GM18951 (cell line): ENCODE measurements around the gene PPBP.

Experiments used
- POLR2A ChIP-seq: IDR thresholded peaks from 4 replicates; pipeline ENCODE4 v1.6.1; 2011; ENCODE audit warnings: mild to moderate bottlenecking; ENCODE audit not compliant: insufficient read length, insufficient read depth; ENCODE audit errors: extremely low read depth
- in situ Hi-C: fragments of 300-500 bp; cut with MboI; formaldehyde crosslinking; loops from one replicate; pipeline ENCODE4 v1.12.0; 2022; ENCODE audit warnings: low sequenced_read_pairs, mixed read lengths, inconsistent platforms; ENCODE audit not compliant: unreplicated experiment

The PPBP gene, protein sequence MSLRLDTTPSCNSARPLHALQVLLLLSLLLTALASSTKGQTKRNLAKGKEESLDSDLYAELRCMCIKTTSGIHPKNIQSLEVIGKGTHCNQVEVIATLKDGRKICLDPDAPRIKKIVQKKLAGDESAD

DNA sequence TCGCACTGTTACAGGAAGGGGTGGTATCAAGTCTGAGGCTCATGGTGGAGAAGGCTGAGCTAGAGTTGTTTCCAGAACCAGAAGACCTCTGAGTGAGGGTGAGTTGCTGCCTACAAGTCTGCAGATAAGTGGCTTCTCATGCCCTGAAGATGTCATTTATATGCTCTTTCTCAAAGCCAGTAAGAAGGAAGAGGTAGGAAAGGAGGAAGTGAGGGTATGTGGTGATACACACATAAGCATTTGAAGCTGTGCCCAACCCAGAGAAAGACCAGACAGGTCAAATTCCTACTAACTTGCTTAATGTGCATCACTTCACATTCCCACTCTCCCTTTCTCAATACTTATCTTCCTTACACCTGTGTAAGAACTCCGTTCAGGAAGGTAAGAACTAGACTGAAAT, at the start of gene PPBP:
Gene PPBP, minus strand, starts transcription at position 130 of the 400 bp plus-strand sequence. Its CDS starts 87 bp downstream, at position 43.
- in situ Hi-C loops, result no loop called here
- no peak for TF ChIP-seq POLR2A

- in situ Hi-C loops, result no loop called here
- TF ChIP-seq POLR2A, result no peak
Observed at GRCh38 chr4:74037076-74037955, 49.3 kb upstream of the PPBP start.

DNA sequence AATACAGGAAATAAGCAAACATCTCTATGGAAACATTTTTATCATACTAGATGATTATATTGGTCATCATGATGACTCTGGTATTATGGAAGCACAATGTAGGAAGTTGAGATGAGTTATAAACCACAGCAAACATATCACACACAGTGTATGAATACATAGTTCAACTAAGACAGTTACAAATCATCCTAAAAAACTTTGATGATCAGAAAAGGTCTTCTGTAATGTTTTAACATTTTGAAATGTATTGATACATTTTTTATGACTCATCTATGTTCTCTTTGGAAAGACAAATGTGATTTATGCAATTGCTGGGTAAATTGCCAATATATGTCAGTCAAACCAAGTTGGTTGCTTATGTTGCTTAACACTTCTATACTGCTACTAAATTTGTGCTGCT, 45.7 kb upstream of the PPBP start:
- in situ Hi-C loops, result no loop called here
- TF ChIP-seq POLR2A, result no peak

DNA sequence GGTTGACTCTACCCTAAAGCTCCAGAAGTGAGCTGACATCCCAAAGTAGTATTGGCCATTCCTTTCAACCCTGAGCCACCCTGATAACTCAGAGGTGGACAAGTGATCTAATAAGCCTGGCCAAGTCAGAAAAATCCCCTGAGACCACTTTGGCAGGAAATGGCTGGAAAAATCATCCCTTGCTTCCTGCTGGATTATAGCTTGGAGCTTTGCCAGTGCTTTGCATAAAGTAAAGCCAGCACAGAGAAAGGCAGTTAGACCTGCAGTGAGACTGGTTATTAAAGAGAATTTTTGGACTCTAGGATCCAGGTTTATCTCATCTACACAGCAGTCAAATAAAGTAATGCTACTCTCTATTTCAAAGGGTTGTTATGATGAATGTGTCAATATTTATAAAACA, 44.1 kb upstream of the PPBP start:
- no peak for TF ChIP-seq POLR2A
- in situ Hi-C loops, result no loop called here

DNA sequence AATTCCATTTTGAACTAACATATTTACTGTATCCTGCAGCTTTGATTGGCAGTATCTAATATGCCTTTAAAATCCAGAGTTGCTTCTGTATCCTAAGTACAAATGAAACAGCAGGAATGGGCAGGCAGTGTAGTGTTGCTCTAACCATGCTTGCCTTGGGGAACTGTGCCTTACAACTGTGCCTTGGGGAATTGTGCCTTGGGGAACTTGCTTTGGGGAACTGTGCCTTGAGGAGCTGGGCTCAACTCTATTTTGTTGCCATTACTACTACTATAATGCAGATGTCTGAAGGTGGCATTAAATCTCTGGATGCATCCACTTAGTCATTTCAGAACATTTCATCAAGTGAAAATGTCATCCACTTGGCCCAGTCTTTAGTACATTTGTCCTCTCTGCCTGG, 43.6 kb upstream of the PPBP start:
- in situ Hi-C loops, result no loop called here
- TF ChIP-seq POLR2A, result no peak

- in situ Hi-C loops, result no loop called here
- TF ChIP-seq POLR2A, result no peak
Observed at GRCh38 chr4:74030285-74030684, 42.3 kb upstream of the PPBP start.

DNA sequence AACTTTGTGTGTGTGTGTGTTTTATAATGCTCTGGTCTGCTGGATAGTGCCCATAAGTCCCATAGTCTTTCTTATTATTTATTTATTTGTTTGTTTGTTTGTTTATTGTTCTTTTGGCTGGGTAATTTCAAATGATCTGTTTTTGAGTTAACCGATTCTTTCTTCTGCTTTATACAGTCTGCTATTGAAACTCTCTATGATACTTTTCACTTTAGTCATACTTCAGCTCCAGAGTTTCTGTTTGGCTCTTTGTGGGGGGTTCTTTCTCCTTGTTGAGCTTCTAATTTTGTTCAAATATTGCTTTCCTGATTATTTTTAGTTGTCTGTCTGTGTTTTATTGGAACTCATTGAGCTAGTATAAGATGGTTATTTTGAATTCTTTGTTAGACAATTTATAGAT, 40.5 kb upstream of the PPBP start:
- no peak for TF ChIP-seq POLR2A
- in situ Hi-C loops, result no loop called here

DNA sequence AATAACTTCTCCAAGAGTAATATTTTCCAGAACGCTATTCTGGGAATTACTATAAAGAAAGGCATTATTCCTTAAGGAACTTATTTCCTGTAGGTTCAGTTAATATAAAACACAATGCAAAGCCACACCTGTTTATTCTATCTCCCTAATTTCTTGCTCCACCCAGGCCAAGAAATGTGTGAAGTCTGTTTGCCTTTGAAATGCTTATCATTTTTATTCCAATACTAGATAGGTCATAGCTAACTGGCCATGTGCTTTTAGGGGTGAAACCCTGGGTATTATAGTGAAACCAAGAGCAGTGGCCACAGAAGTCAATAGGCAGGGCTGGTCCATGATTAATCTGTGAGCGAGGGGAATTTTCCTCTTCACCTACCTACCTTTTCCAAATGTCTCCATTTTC, 35.7 kb upstream of the PPBP start:
- no peak for TF ChIP-seq POLR2A
- in situ Hi-C loops, result no loop called here

GRCh38 chr4:74021601-74022000, 33.6 kb upstream of the PPBP start:
- no peak for TF ChIP-seq POLR2A
- in situ Hi-C loops, result no loop called here

DNA sequence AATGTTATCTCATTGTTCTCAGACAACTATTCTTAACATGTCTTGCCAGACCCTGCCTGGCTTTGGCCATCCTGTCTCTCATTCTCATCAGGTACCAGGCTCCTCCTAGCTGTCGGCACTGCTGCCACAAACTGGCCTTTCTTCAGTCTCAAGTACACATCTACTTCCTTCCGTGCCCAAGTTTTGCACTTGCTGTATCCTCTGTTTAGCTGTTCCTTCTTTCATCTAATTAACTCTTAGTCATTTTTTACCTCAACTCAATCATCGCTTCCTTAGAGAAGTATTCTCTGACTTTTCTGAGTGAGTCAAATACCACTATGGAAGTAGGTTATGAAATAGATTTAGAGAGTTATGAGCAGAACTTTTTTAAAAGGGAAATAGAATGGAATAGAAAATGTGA, 30.8 kb upstream of the PPBP start:
- TF ChIP-seq POLR2A, result no peak
- in situ Hi-C loops, result no loop called here

GRCh38 chr4:74018116-74018515, 30.1 kb upstream of the PPBP start:
- TF ChIP-seq POLR2A, result no peak
- in situ Hi-C loops, result no loop called here

DNA sequence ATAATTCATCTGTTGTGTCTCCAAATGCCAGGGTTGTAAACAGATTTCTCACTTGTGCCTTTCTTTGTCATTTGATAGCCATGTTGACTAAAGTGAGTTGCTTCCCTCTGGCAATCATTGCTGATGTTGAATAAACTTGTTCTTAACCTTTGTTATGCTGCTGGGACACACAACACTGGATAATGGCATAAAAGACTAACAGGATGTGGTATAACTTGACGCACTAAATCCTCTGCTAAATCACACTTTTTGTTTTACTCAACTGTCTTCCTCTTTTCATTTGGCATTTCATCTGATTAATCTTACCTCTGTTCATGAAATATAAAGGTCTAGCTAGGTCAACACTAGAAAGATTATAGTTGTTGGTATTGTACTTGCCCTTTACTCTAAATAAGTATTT, 28.1 kb upstream of the PPBP start:
- TF ChIP-seq POLR2A, result no peak
- in situ Hi-C loops, result no loop called here

DNA sequence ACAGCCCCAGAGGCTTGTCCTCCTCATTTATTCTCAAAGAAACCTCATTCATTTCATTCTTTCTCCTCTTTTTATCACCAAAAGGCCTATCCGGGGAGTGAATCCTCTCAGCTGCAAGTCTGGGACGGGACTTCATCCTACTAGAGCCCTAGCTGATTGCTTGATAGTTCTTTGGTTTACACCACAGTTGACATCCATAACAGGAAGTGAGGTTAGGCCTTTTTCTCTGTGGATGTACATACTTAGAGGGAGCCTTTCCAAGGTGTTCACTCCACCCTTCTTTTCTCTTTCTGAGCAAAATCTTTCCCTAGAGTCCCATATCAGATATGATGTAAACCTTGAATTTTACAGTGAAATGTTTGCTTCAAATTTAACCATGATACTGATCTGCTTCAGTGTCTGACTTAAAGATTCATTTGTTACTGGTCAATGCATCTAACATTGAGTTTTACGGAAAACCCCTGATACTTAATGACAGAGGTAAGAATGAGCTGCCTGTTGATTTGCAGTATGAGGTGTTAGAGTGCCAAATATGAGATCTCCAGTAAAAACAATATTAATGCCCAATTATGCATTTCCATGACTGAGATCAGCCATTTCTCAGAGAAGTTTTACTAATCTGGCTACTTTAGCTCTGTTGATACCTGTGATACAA, 27.3 kb upstream of the PPBP start:
- TF ChIP-seq POLR2A, result no peak

DNA sequence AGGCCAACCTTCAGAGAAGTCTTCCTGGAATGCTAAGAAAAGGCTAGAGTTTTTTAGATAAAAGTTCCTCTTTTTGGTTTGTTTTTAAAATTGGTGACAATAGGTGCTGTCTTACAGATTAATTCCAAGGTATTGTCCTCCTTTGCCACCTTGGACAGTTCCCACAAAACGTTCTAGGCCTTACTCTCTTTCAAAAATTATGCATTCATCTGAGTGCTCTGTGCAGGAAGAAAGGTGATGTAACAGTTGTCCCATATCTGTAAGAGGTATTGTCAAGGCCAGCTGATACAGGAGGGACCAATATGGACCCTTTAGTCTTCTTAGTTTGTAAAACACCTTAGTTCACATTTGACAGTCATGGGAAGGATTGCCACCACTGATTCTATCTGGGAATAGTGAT, 26.3 kb upstream of the PPBP start:
- TF ChIP-seq POLR2A, result no peak
- in situ Hi-C loops, result no loop called here

More for the DNA sequence above, 27.3 kb upstream of the PPBP start:
- in situ Hi-C loops, result no loop called here
